Fibroblast of lung (primary cell): ENCODE results near the gene OR1N2.

ENCODE experiments used
- CTCF ChIP-seq, 2 donors: IDR thresholded peaks in 1 of 2; conservative IDR thresholded peaks in 1 of 2; 1 replicate in 1 of 2; 2 replicates in 1 of 2; pipeline ENCODE4 v1.5.1; 2011 to 2012; ENCODE audit warnings: low read length in 2 of 2, control low read depth in 1 of 2, inconsistent platforms in 1 of 2, low read depth in 1 of 2, mild to moderate bottlenecking in 1 of 2
- EZH2 ChIP-seq: IDR thresholded peaks from 2 replicates; pipeline ENCODE4 v1.5.1; 2012; ENCODE audit warnings: low read length, control low read depth, mild to moderate bottlenecking; ENCODE audit errors: missing control alignments

GRCh38 chr9:122519376-122519775 is 33.5 kb upstream of the OR1N2 start:
- TF ChIP-seq CTCF (conservative IDR thresholded peaks at IDR 0.05 in 1 of 2, IDR thresholded peaks at IDR 0.05 in 1 of 2; ENCODE audit: low read depth in 1 of 2, low read length in 2 of 2) (no peak), EZH2 (no peak)
